AG04450 (cell line): ENCODE data around the gene ARSA. TPM values are rescaled to one million over a fixed set of nuclear protein-coding genes. Genes with fewer than 3 reads are reported as not detected.

Experiments
- CTCF ChIA-PET: fragments of 300-600, 350-600 bp; formaldehyde crosslinking; extraction: SDS; loops from one replicate; lab custom pipeline; 2022; ENCODE audit warnings: antibody characterized with exemption, inconsistent platforms; lab: Charles Lee
- POLR2A ChIA-PET: fragments of 350-600 bp; formaldehyde crosslinking; extraction: SDS; loops from one replicate; lab custom pipeline; 2021; ENCODE audit warnings: antibody characterized with exemption, inconsistent platforms; lab: Yijun Ruan, JAX
- DNase-seq: peaks from one replicate; pipeline ENCODE4 v3.0.0-alpha.2; 2011; ENCODE audit warnings: low read depth, low spot score
- H3K27ac ChIP-seq: one replicate; pipeline ENCODE4 v1.5.1; 2012; ENCODE audit warnings: low read depth, low read length, control low read depth
- H3K27me3 ChIP-seq: one replicate; pipeline ENCODE4 v1.6.0; 2012; ENCODE audit warnings: low read length; ENCODE audit not compliant: control insufficient read depth, insufficient read depth
- H3K4me3 ChIP-seq: 2 replicates; pipeline ENCODE4 v1.5.1; 2011; ENCODE audit warnings: mild to moderate bottlenecking, low read depth, low read length, control low read depth
- H3K9me3 ChIP-seq: 2 replicates; pipeline ENCODE4 v1.5.1; 2012; ENCODE audit warnings: low read length; ENCODE audit not compliant: control insufficient read depth, insufficient read depth
- polyA plus RNA-seq: library from polyadenylated mRNA; depleted of rRNA; stranded (reverse); fragments of >200 nt; gene quantifications from 2 replicates; pipeline ENCODE4 v1.2.3, GENCODE V29; 2011
- TF ChIP-seq, protein P1 (sequence below): IDR thresholded peaks from 2 replicates; pipeline ENCODE4 v1.5.1; 2011; ENCODE audit warnings: low read depth, low read length, control low read depth, inconsistent platforms

The ARSA gene
- polyA plus RNA-seq, 1 experiment: 14.3 TPM

DNA sequence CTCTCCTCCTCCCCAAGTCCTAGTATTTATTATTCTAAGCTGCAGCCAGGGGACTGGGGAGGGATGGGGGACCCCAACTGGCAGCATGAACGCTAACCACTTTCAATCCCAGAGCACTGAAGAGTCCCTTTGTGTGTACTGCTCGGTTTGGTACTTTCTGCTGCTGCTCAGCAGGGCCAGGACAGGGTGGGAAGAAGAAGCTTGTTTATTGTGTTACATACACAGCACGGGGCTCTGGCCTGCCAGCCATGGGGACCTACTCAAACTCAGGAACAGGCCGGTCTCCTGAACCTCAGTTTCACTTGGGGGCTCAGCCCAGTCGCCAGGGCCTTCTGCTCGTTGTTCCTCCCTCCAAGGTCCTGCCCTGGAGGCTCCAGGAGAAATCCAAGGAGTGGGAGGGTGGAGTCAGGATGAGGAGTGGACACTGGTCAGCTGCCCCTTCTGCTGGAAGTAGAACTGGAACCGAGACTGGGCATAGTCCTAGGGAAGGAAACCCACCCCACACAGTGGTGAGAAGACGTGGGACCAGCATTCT lies 49.1 kb downstream of the ARSA start:
- peaks cover 12% of the 10 kb centered on the region for H3K27me3 ChIP-seq
- ChIA-PET CTCF (interaction anchor here (1.0 to 1.2 kb wide), 2 partner anchors 16 to 53 kb away, joined by 4 to 6 read pairs; partner anchors contain the start of gene SYCE3), POLR2A (interaction anchor here (0.5 to 1.1 kb wide), 2 partner anchors 43 to 53 kb away, joined by 6 read pairs; partner anchors contain the start of gene SCO2)
- no peak for DNase-seq
- H3K27ac ChIP-seq: no peak overlapping the region
- H3K9me3 ChIP-seq: no peaks in the 10 kb centered on the region
- H3K4me3 ChIP-seq: no peak overlapping the region
- TF ChIP-seq, protein P1, sequence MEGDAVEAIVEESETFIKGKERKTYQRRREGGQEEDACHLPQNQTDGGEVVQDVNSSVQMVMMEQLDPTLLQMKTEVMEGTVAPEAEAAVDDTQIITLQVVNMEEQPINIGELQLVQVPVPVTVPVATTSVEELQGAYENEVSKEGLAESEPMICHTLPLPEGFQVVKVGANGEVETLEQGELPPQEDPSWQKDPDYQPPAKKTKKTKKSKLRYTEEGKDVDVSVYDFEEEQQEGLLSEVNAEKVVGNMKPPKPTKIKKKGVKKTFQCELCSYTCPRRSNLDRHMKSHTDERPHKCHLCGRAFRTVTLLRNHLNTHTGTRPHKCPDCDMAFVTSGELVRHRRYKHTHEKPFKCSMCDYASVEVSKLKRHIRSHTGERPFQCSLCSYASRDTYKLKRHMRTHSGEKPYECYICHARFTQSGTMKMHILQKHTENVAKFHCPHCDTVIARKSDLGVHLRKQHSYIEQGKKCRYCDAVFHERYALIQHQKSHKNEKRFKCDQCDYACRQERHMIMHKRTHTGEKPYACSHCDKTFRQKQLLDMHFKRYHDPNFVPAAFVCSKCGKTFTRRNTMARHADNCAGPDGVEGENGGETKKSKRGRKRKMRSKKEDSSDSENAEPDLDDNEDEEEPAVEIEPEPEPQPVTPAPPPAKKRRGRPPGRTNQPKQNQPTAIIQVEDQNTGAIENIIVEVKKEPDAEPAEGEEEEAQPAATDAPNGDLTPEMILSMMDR: no peak

DNA sequence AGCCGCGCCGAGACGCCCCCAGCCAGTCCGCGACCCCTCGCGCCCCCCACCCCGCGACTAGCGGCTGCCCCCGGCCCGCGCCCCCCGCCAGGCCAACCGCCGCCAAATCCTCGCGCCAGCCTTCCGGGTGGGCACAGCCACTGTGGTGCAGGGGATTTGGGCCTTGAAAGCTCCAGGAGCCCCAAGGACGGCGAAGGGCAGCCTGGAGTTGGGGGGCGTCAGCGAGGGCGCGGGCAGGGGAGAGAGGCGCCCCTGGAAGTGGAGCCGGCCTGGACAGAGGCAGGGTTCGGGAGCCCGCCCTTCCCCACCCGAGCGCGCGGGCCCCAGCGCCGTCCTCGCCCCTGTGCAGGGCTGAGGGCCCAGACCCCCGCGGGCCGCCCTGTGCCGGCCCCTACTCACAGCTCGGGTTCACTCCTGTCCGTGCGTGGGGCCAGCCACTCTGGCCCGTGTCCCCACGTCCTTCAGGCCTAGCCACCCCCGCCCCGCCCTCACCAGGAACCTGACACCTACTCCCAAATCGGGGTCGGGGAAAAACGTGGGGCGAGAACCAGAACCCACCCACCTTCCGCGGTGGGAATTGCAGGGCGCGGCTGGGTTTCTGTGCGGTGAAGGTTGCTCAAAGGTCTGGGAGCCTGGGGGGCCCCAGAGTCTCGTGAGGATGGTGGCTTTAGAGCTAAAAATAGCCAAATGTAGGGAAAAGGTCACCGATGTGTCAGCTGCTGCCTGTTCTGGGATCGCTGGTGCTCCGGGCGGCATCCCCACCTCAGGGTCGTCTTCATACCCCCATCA lies 49.8 kb downstream of the ARSA start, which contains the start of gene CPT1B:
TSS of gene CPT1B (minus strand) at position 441 of the 789 bp plus-strand sequence. CDS start 512 bp downstream, outside the sequence.
- no peaks in the 10 kb centered on the region for H3K9me3 ChIP-seq
- H3K27me3 ChIP-seq: peaks cover 14% of the 10 kb centered on the region
- ChIA-PET POLR2A (interaction anchor here (0.5 to 1.3 kb wide), 3 partner anchors 42 to 53 kb away, joined by 3 to 6 read pairs (median 6); partner anchors contain the start of gene SCO2), CTCF (interaction anchor here (1.0 to 1.2 kb wide), 2 partner anchors 15 to 52 kb away, joined by 4 to 6 read pairs; partner anchors contain the start of gene SYCE3)
- peak within 1 kb of the TSS; percentile 31 for H3K27ac ChIP-seq
- no peak within 1 kb of the TSS for H3K4me3 ChIP-seq
- TF ChIP-seq, protein P1: peak; percentile 17; the same call in 1 of the 2 replicates
- DNase-seq: no peak

DNA sequence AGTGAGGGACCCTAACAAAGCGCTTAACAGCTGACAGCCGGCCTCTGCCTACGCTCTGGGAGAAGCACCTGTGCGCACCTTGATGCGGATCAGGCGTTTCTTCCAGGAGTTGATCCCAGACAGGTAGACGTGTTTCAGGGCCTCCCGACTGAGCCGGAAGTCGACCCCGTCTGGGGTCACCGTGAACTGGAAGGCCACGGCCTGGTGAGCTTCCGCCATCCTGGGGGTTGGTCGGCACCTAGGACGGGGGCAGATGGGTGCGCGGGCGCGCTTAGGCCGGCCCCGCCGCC lies 50.3 kb downstream of the ARSA start:
- peaks cover 14% of the 10 kb centered on the region for H3K27me3 ChIP-seq
- H3K27ac ChIP-seq: no peak overlapping the region
- no peak overlapping the region for H3K4me3 ChIP-seq
- TF ChIP-seq, protein P1: no peak
- no peaks in the 10 kb centered on the region for H3K9me3 ChIP-seq
- DNase-seq: no peak
- CTCF ChIA-PET: interaction anchor here (3.3 kb wide), 1 partner anchor 15 kb away, joined by 27 read pairs; the partner anchor contains the start of gene SYCE3
- POLR2A ChIA-PET: interaction anchor here (1.3 kb wide), 1 partner anchor 46 kb away, joined by 3 read pairs; no protein-coding TSS in a partner anchor

DNA sequence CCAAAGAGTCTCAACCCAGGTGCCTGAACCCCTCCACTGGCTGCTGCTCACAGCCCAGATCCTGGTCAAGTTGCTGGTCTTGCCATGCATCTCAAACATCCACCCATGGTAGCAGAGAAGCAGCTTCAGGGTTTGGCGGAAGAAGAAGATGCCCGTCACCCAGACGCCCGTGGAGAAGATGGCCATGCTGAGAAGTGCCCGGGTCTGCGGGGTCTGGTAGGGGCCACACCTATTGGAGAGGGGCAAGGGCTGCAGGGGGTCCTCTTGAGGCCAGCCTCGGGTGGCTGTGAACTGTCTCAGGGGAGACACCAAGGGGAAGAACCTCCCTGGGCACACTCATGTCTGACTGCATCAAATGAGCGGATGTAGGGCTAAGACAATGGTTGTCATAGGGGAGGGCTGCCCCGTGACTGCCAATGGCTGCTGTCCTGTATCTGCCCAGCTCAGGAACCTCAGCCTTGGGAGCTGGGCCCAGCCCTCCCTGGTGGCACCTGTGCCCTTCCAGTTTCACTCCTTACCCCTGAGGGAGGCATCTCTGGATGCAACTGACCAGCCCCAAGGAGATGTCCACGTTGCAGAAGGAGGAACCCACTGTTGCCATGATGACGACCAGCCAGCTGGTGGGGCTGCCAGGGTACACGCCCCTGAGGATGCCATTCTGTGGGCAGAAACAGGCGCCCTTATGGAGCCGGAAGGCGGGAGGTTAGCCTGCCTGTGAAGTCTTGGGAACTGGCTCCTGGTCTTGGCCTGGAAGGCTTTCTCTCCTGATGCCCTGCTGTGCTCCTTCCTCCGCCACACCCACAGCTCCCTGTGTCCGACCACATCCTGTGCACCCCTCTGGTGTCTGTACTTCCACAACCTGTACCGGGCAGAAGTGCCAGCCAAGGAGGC lies 50.9 kb downstream of the ARSA start:
- CTCF ChIA-PET: interaction anchor here (3.3 kb wide), 1 partner anchor 14 kb away, joined by 27 read pairs; the partner anchor contains the start of gene SYCE3
- Histone ChIP-seq H3K9me3 (no peaks in the 10 kb centered on the region), H3K27ac (no peak overlapping the region), H3K27me3 (peaks cover 14% of the 10 kb centered on the region), H3K4me3 (no peak overlapping the region)
- POLR2A ChIA-PET: interaction anchor here (1.3 kb wide), 1 partner anchor 45 kb away, joined by 3 read pairs; no protein-coding TSS in a partner anchor
- TF ChIP-seq, protein P1: no peak
- DNase-seq: no peak
